ENCODE results near the gene CADPS2. TPM values are rescaled to one million over a fixed set of nuclear protein-coding genes. Genes with fewer than 3 reads are reported as not detected.
"Not testable (repeated sequence)": the region's sequence is repeated elsewhere in the genome, so short reads cannot be mapped to it uniquely, and the experiment has no call there.

Gene CADPS2
- total RNA-seq, 2 experiments from 2014 or later: not detected

DNA sequence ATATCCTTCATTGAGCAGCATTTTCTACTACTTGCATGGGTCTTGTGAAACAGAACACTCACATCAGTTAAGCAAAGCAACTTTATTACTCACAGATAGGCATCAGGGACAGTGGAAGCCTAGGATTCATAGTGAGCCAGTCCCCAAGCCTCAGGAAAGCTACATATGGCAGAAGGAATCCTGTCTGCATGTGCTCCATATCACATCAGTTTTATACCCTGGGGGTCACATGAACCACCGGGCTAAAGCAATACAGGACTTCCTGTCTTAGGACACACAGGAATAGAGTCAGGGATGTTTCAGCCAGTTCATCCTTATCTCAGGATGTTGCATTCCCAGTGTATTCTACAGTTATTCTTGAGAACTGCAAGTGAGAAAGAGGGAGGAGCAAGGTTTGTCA is 596.8 kb downstream of the CADPS2 start:
- CTCF ChIA-PET (ENCODE audit: unreplicated experiment): no interaction called here
- Histone ChIP-seq H3K4me3 (ENCODE audit: low read depth, low read length, poor library complexity, severe bottlenecking) (no peak overlapping the region), H2AFZ (ENCODE audit: low read length) (no peak overlapping the region), H4K20me1 (ENCODE audit: insufficient read depth, low read length) (no peaks in the 10 kb centered on the region), H3K4me2 (ENCODE audit: low read length) (no peak overlapping the region), H3K9me3 (ENCODE audit: low read length) (no peaks in the 10 kb centered on the region), H3K27ac (ENCODE audit: low read depth, low read length, poor library complexity, severe bottlenecking) (no peak overlapping the region), H3K79me2 (ENCODE audit: insufficient read depth, low read depth, low read length) (no peaks in the 10 kb centered on the region), H3K9me2 (ENCODE audit: insufficient read depth, low read length) (no peaks in the 10 kb centered on the region), H3K36me3 (ENCODE audit: insufficient read depth, low read length) (no peaks in the 10 kb centered on the region), H3K4me1 (ENCODE audit: insufficient read depth, low read length, poor library complexity, severe bottlenecking) (no peaks in the 10 kb centered on the region)
- intact Hi-C loops (cut with micrococcal nuclease; ENCODE audit: unreplicated experiment): no loop called here
- no TSS peak for BruUV-seq (replicated peaks)
- DNase-seq (ENCODE audit: low spot score): no peak
- POLR2A ChIA-PET: no interaction called here
- TF ChIP-seq EZH2phosphoT487 (IDR thresholded peaks at IDR 0.05; ENCODE audit: borderline replicate concordance, low read depth, low read length): no peak
- TF ChIP-seq, protein P1, sequence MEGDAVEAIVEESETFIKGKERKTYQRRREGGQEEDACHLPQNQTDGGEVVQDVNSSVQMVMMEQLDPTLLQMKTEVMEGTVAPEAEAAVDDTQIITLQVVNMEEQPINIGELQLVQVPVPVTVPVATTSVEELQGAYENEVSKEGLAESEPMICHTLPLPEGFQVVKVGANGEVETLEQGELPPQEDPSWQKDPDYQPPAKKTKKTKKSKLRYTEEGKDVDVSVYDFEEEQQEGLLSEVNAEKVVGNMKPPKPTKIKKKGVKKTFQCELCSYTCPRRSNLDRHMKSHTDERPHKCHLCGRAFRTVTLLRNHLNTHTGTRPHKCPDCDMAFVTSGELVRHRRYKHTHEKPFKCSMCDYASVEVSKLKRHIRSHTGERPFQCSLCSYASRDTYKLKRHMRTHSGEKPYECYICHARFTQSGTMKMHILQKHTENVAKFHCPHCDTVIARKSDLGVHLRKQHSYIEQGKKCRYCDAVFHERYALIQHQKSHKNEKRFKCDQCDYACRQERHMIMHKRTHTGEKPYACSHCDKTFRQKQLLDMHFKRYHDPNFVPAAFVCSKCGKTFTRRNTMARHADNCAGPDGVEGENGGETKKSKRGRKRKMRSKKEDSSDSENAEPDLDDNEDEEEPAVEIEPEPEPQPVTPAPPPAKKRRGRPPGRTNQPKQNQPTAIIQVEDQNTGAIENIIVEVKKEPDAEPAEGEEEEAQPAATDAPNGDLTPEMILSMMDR (conservative IDR thresholded peaks at IDR 0.05; ENCODE audit: low read length): no peak

DNA sequence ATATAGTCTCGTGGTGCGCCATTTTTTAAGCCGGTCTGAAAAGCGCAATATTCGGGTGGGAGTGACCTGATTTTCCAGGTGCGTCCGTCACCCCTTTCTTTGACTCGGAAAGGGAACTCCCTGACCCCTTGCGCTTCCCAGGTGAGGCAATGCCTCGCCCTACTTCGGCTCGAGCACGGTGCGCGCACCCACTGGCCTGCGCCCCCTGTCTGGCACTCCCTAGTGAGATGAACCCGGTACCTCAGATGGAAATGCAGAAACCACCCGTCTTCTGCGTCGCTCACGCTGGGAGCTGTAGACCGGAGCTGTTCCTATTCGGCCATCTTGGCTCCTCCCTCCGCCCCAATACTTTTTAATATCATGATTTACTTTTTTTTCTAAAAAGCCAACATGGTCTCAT is 601.7 kb downstream of the CADPS2 start:
- intact Hi-C loops (cut with micrococcal nuclease; ENCODE audit: unreplicated experiment); H3K9me3 ChIP-seq (ENCODE audit: low read length); H4K20me1 ChIP-seq (ENCODE audit: insufficient read depth, low read length); BruUV-seq (replicated peaks); H3K4me1 ChIP-seq (ENCODE audit: insufficient read depth, low read length, poor library complexity, severe bottlenecking); H3K79me2 ChIP-seq (ENCODE audit: insufficient read depth, low read depth, low read length); POLR2A ChIA-PET; H3K9me2 ChIP-seq (ENCODE audit: insufficient read depth, low read length); H3K27ac ChIP-seq (ENCODE audit: low read depth, low read length, poor library complexity, severe bottlenecking); H3K4me3 ChIP-seq (ENCODE audit: low read depth, low read length, poor library complexity, severe bottlenecking); CTCF ChIA-PET (ENCODE audit: unreplicated experiment); H3K4me2 ChIP-seq (ENCODE audit: low read length); H3K36me3 ChIP-seq (ENCODE audit: insufficient read depth, low read length); DNase-seq (ENCODE audit: low spot score); H2AFZ ChIP-seq (ENCODE audit: low read length): not testable (repeated sequence)

GRCh38 chr7:122273117-122273516 is 613.1 kb downstream of the CADPS2 start:
- H3K79me2 ChIP-seq (ENCODE audit: insufficient read depth, low read depth, low read length): no peaks in the 10 kb centered on the region
- H3K27ac ChIP-seq (ENCODE audit: low read depth, low read length, poor library complexity, severe bottlenecking): no peak overlapping the region
- BruUV-seq (replicated peaks): no TSS peak
- no peak overlapping the region for H2AFZ ChIP-seq (ENCODE audit: low read length)
- H3K36me3 ChIP-seq (ENCODE audit: insufficient read depth, low read length): no peaks in the 10 kb centered on the region
- ChIA-PET POLR2A (interaction anchor here (1.0 kb wide), 1 partner anchor 74 kb away, joined by 4 read pairs; no protein-coding TSS in a partner anchor), CTCF (ENCODE audit: unreplicated experiment) (no interaction called here)
- no peaks in the 10 kb centered on the region for H4K20me1 ChIP-seq (ENCODE audit: insufficient read depth, low read length)
- no peak for DNase-seq (ENCODE audit: low spot score)
- H3K9me2 ChIP-seq (ENCODE audit: insufficient read depth, low read length): no peaks in the 10 kb centered on the region
- H3K4me2 ChIP-seq (ENCODE audit: low read length): no peak overlapping the region
- H3K4me3 ChIP-seq (ENCODE audit: low read depth, low read length, poor library complexity, severe bottlenecking): no peak overlapping the region
- no peaks in the 10 kb centered on the region for H3K4me1 ChIP-seq (ENCODE audit: insufficient read depth, low read length, poor library complexity, severe bottlenecking)
- intact Hi-C loops (cut with micrococcal nuclease; ENCODE audit: unreplicated experiment): no loop called here
- no peak for TF ChIP-seq EZH2phosphoT487 (IDR thresholded peaks at IDR 0.05; ENCODE audit: borderline replicate concordance, low read depth, low read length)
- TF ChIP-seq, protein P1 (conservative IDR thresholded peaks at IDR 0.05; ENCODE audit: low read length): no peak
- no peaks in the 10 kb centered on the region for H3K9me3 ChIP-seq (ENCODE audit: low read length)
